Left ventricle myocardium inferior (tissue), 1 donor: ENCODE results near the gene ACO1. TPM values are rescaled to one million over a fixed set of nuclear protein-coding genes. Genes with fewer than 3 reads are reported as not detected.

Source experiments
- DNase-seq: peaks from one replicate; pipeline ENCODE4 v3.0.0-alpha.2; 2020
- H3K27ac ChIP-seq: fragments of 200-600 bp; replicated peaks from 2 replicates; pipeline ENCODE4 v1.8.0; 2021
- H3K27me3 ChIP-seq: fragments of 200-600 bp; 2 replicates; pipeline ENCODE4 v1.8.0; 2021; ENCODE audit warnings: low read depth
- H3K36me3 ChIP-seq: fragments of 200-600 bp; 2 replicates; pipeline ENCODE4 v1.8.0; 2021
- H3K4me1 ChIP-seq: fragments of 200-600 bp; 2 replicates; pipeline ENCODE4 v1.8.0; 2021
- H3K4me3 ChIP-seq: fragments of 200-600 bp; 2 replicates; pipeline ENCODE4 v1.8.0; 2021; ENCODE audit warnings: mild to moderate bottlenecking, moderate library complexity
- H3K9me3 ChIP-seq: fragments of 200-600 bp; replicated peaks from 2 replicates; pipeline ENCODE4 v1.8.0; 2021
- intact Hi-C: fragments of 100-400 bp; cut with micrococcal nuclease; formaldehyde crosslinking; loops from one replicate; pipeline ENCODE4 v1.11.0; 2022
- total RNA-seq: library from RNA; stranded (reverse); fragmentation: NEBNext Ultra II Directional; extraction: Animal tissue kit (Norgen Biotek cat#: 25700); gene quantifications from one replicate; pipeline ENCODE4 v1.2.1, GENCODE V29; 2021
- TF ChIP-seq, protein P1 (sequence below): fragments of 200-600 bp; IDR thresholded peaks from 2 replicates; pipeline ENCODE4 v1.8.0; 2021; ENCODE audit warnings: antibody characterized with exemption, mild to moderate bottlenecking, borderline replicate concordance
- donor health status: DM: no; HTN: yes; CAD: no; lungs with severe emphysema.

The ACO1 gene
- total RNA-seq, 1 donor from 2014 or later: 62.7 TPM

DNA sequence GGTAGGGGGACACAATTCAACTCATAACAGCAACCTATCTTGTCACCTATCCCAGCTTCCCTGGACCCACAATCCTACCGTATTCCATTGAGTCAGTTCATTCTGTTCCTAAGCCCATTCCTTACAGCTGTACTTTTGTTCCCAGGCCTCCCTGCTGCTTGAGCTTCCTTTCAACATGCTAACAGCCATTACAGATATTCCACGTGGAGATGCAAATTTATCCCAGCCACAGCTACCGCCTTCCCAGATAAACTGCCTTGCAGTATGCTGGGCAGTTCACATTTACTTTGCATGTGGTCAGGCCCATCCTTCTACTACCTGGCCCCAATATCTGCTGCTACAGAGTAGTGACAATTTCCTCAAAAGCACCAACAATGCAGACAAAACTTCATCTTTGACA lies 118.6 kb downstream of the ACO1 start:
- Histone ChIP-seq H3K27ac (no peak overlapping the region), H3K9me3 (peaks cover 4% of the 10 kb centered on the region), H3K4me1 (no peaks in the 10 kb centered on the region), H3K4me3 (no peak overlapping the region), H3K27me3 (no peaks in the 10 kb centered on the region), H3K36me3 (peaks cover 15% of the 10 kb centered on the region)
- no peak for DNase-seq
- intact Hi-C loops: no loop called here
- TF ChIP-seq, protein P1, sequence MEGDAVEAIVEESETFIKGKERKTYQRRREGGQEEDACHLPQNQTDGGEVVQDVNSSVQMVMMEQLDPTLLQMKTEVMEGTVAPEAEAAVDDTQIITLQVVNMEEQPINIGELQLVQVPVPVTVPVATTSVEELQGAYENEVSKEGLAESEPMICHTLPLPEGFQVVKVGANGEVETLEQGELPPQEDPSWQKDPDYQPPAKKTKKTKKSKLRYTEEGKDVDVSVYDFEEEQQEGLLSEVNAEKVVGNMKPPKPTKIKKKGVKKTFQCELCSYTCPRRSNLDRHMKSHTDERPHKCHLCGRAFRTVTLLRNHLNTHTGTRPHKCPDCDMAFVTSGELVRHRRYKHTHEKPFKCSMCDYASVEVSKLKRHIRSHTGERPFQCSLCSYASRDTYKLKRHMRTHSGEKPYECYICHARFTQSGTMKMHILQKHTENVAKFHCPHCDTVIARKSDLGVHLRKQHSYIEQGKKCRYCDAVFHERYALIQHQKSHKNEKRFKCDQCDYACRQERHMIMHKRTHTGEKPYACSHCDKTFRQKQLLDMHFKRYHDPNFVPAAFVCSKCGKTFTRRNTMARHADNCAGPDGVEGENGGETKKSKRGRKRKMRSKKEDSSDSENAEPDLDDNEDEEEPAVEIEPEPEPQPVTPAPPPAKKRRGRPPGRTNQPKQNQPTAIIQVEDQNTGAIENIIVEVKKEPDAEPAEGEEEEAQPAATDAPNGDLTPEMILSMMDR: no peak

Other genes starting within 250 kb of the ACO1 start
- gene RIGI, start 141.6 kb downstream of the ACO1 start, total RNA-seq: 3.8 TPM
- gene SMIM27, start 167.7 kb downstream of the ACO1 start, total RNA-seq: 17.3 TPM
- 8.4 TPM for gene TOPORS, start 167.9 kb downstream of the ACO1 start, total RNA-seq
- gene NDUFB6, start 188.5 kb downstream of the ACO1 start, total RNA-seq: 174 TPM